KOPT-K1 (cell line): ENCODE data around the gene DISP1.
"Not testable (repeated sequence)": the region's sequence is repeated elsewhere in the genome, so short reads cannot be mapped to it uniquely, and the experiment has no call there.

Source experiments
- H3K27ac ChIP-seq: fragments of 200-600 bp; sonication (generic); 2 replicates; pipeline ENCODE4 v1.5.1; 2016; ENCODE audit warnings: antibody characterized with exemption, mild to moderate bottlenecking, low read depth, low read length; ENCODE audit not compliant: poor library complexity, severe bottlenecking
- H3K36me3 ChIP-seq: fragments of 200-600 bp; sonication (generic); 2 replicates; pipeline ENCODE4 v1.5.1; 2017; ENCODE audit warnings: antibody characterized with exemption, mild to moderate bottlenecking, low read length, moderate library complexity; ENCODE audit not compliant: insufficient read depth
- H3K9me3 ChIP-seq: fragments of 200-600 bp; sonication (generic); 2 replicates; pipeline ENCODE4 v1.5.1; 2017; ENCODE audit warnings: antibody characterized with exemption, low read length, mild to moderate bottlenecking; ENCODE audit not compliant: insufficient read depth, poor library complexity, severe bottlenecking

The DISP1 gene

DNA sequence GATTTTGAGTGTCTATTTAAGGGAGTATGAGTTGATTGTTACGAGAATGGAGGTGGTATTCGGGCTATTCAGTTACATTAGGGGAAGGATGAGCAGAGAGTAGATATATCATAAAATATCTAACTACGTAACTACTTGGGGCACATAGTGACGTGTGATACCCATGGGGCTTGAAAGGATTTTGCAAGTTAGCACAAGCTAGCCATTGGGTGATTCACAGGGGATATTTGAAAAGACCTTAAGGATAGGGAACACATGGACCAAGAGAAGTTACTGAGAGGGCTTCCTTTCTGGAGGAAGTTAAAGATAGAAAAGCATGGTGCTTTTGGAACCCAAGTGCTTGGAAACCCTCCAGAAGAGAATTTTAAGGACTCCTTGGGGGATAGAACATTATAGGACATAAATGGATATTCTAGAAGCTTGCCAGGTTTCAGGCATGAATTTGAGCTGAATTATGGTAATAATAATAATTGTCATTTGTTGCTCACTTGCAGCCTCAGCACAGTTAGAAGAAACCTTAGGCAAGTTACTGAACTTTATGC lies 5.4 kb downstream of the DISP1 start:
- no peak overlapping the region for H3K27ac ChIP-seq
- no peaks in the 10 kb centered on the region for H3K9me3 ChIP-seq
- H3K36me3 ChIP-seq, result no peaks in the 10 kb centered on the region

DNA sequence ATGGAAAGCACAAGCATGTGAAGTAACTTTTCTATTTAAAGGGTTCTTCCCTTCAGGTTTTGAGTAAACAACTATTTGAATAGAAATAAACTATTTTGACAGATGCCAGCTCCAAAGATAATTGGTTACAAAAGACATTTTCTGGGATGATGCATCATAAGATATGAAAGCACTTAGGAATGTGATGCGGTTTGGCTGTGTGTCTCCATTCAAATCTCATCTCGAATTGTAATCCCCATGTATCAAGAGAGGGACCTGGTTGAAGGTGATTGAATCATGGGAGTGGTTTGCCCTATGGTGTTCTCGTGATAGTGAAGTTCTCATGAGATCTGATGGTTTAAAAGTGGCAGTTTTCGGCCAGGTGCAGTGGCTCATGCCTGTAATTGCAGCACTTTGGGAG lies 6.4 kb downstream of the DISP1 start:
- no peak overlapping the region for H3K27ac ChIP-seq
- no peaks in the 10 kb centered on the region for H3K9me3 ChIP-seq
- H3K36me3 ChIP-seq, result no peaks in the 10 kb centered on the region

DNA sequence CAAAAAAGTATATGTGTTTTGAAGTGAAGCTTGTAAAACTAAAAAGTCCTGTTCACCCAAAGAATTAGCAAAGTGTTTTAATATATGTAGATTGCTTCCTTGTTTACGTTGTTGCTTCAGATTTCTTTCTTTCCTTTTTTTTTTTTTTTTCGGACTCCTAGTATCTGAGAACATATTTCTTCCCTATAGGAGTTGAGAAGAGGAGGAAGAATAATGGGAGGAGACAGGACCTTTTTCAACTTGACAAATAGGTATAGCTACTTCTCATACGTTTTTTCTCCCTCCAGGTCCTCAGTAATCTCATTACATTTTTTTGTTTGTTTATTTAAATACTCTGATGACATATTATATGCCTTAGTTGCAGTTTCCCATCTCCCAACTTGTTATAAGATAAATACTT lies 8.9 kb downstream of the DISP1 start:
- Histone ChIP-seq H3K9me3 (no peaks in the 10 kb centered on the region), H3K27ac (no peak overlapping the region), H3K36me3 (no peaks in the 10 kb centered on the region)

DNA sequence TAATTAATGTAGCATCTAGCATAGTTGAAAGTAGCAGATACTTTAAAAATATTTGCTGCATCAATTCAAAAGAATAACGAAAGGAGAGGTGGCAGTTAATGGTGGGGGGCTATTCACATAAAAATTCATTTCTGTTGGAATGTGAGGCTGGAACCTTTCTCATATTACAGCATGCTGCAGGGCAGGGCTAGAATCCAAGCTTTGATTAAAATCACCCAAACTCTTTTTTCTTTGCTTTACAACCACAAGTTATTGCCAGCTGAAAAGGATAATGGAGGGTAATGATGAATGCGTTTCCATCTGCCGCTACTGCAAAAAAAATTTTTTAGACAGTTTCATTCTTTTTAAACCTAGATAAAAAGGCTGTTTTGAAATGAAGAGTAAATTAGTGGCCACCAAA lies 9.8 kb downstream of the DISP1 start:
- no peaks in the 10 kb centered on the region for H3K36me3 ChIP-seq
- H3K27ac ChIP-seq, result no peak overlapping the region
- no peaks in the 10 kb centered on the region for H3K9me3 ChIP-seq

DNA sequence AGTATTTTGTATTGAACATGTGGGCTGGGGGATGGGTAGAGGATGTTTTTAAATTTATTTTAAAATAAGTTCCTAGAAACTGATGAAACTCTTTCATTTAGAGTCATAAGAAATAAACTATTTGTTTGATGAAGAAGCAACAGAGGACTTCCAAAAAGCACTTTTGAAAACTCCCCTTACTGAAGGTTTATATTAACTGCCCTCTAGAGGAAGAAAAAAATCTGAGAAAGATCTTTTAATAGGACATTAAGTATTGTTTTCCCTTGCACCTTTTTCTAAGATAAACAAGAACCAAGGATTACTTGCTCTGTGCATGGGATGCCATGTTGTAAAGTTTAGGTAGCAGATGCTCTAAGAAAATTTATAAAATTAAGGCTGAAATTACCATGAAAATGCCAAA lies 14.1 kb downstream of the DISP1 start:
- Histone ChIP-seq H3K27ac (no peak overlapping the region), H3K36me3 (no peaks in the 10 kb centered on the region), H3K9me3 (no peaks in the 10 kb centered on the region)

DNA sequence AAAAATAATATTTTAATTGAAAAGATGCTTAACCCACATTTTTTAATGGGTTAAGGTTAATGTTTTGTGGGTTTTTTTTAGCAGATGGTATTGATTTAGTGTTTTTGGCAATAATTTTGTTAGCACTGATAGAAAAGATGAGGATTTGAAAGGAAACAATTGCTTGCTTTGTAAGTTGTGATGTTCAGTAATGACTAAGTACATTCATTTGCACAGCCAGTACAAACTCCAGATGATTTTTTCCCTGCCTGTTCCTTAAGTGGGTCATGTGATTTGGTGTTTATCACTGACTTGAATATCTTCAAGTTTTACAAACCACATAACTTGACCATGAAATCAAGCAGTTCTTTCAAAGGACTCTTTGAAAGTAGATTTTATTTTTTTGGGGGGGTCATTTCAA lies 15.0 kb downstream of the DISP1 start:
- H3K9me3 ChIP-seq, result no peaks in the 10 kb centered on the region
- no peaks in the 10 kb centered on the region for H3K36me3 ChIP-seq
- no peak overlapping the region for H3K27ac ChIP-seq

DNA sequence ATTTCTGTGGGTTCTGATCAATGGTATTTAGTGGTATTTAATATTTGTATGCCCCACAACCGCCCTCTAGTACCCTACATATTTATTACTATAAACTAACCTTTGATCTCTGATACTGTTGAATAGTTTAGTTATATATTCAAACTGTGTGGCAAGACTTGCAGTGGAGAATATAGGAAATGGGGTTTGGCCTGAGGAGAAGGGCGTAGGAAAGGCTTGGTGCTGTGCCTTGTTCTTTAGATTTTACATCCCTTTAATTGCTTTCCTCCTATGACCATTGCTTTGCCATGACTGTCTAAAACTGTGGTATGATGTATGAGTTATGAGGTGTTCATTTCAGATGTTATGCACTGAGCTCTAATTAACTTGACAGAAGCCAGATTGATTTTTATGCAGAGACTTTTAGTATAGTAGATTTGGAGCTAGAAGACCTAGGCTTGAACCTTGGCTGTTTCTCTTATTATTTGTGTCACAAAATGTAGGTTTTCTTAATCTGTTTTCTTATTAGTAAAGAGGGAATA lies 18.6 kb downstream of the DISP1 start:
- no peak overlapping the region for H3K27ac ChIP-seq
- no peaks in the 10 kb centered on the region for H3K9me3 ChIP-seq
- H3K36me3 ChIP-seq, result no peaks in the 10 kb centered on the region

DNA sequence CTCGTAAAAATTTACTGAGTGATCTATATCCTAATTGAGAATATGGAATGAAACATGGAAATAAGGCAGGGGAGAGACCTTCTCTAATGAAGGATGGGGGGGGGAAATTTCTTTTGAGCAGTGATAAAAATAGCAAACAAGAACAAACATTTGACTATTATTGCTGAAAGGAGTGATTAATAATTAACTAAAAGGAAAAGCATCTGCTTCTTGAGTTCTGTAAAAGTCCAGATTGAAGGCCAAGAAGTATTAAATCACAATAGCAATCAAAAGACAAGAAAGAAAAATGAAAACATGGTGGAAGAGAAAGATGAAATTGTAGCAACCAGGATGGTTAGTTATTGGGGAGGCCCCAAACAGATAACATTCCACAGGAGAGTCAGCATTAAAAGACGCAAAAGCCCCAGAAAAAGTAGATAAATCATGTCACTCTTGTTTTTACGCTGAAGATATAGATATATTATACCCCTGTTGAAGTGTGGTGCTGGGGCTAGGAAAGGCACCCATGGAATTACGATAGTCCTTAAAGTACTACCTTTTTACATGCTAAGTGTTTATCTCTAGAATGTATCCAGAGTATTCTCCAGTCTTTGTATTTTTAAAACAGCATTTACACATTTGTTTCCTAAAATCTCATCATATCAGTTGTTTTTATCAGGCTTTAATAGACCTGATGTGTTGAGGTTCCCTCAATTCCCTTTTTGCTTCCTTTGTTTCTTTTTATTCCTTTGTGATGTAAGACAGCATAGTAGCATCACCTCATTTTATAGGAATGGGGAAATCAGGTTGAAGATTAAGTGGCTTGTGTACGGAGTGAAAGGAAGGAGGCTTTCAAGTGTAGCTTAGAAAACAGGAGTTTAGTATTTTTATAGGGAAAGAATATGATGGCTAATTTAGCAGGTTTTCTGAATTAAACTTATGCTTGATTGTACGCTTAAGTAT lies 28.9 kb downstream of the DISP1 start:
- Histone ChIP-seq H3K36me3 (no peaks in the 10 kb centered on the region), H3K27ac (no peak overlapping the region), H3K9me3 (no peaks in the 10 kb centered on the region)

DNA sequence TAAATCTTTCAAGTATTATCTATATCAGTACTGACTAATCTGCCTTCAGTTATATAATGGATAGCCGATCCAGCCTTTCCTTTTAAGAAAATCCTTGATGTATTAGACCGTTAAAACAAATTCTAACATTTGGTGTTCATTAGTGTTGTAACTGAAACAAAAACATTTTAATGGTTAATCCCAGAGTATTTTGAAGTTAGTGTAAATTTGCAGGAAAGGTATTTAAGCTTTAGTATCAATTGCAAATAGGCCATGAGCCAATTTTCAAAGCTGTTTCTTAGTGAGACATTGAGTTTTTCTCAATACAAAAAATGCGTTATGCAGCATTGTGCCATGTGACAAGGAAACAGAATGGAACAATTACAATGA lies 29.6 kb downstream of the DISP1 start:
- Histone ChIP-seq H3K9me3 (no peaks in the 10 kb centered on the region), H3K36me3 (no peaks in the 10 kb centered on the region), H3K27ac (no peak overlapping the region)

DNA sequence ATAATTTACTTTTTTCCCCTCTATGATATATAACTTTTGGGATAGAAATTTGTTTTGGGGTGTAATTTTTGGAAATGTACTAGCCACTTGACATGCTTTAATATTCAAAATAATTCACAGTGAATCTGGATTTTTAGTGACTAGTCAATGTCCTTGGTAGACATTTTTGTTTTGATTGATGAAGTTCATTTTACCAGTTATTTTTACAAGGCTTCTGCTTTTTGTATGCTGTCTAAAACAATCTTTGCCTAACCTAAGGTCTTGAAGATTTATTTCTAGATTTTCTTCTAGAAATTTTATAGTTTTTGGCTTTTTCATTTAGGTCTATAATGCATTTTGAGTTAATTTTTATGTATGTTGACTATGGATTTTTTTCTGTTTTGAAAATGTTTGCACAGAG lies 30.9 kb downstream of the DISP1 start:
- no peaks in the 10 kb centered on the region for H3K9me3 ChIP-seq
- H3K36me3 ChIP-seq, result no peaks in the 10 kb centered on the region
- no peak overlapping the region for H3K27ac ChIP-seq

DNA sequence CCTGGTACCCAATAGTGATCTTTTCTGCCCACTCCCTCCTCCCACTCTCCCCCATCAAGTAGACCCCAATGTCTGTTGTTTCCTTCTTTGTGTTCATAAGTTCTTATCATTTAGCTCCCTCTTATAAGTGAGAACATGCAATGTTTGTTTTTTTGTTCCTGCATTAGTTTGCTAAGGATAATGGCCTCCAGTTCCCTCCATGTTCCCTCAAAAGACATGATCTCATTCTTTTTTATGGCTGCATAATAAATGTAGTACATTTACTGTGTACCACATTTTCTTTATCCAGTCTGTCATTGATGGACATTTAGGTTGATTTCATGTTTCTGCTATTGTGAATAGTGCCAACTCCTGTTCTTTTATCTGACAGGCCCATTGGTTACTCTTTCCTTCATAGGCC lies 35.7 kb downstream of the DISP1 start:
- not testable (repeated sequence) for H3K27ac ChIP-seq, H3K36me3 ChIP-seq, H3K9me3 ChIP-seq

DNA sequence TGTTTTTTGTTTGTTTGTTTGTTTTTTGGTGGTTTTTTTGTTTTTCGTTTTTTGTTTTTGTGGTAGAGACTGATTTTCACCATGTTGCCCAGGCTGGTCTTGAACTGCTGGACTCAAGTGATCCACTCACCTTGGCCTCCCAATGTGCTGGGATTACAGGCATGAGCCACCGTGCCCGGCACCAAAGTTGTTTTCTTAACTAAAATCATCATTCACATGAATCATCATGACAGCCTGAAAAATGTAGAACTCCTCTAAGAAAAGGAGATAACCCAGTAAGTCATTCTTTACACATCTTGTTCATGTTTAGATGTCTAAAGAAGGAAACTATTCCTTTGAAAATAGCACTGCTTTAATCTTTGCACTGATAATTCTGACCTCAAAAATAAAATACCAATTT lies 37.5 kb downstream of the DISP1 start:
- H3K36me3 ChIP-seq, result no peaks in the 10 kb centered on the region
- peaks cover 6% of the 10 kb centered on the region for H3K9me3 ChIP-seq

DNA sequence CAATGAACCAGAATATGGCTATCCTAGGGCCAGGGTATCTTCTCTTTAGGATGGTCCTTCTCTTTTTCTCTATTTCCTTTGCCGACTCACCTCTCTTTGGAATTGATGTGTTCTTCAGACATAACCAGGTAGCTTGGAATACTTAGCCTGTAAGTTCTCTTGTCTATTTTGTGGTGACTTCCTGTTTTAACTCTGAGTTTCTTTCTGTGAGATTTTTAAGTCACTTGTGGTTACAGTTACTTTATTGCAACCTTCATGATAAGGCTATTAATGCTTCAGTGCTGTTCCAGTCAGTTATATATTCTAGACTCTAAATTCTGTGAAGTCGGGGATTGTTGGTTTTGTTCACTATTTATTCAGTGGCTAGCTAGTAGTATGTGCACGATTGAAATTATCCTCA lies 46.2 kb downstream of the DISP1 start:
- H3K9me3 ChIP-seq, result peaks cover 9% of the 10 kb centered on the region
- H3K36me3 ChIP-seq, result no peaks in the 10 kb centered on the region
- H3K27ac ChIP-seq, result peak overlapping the region; percentile 3

More for the DNA sequence above, 37.5 kb downstream of the DISP1 start:
- no peak overlapping the region for H3K27ac ChIP-seq
